ENCODE results near the gene CNGA4.

DNA sequence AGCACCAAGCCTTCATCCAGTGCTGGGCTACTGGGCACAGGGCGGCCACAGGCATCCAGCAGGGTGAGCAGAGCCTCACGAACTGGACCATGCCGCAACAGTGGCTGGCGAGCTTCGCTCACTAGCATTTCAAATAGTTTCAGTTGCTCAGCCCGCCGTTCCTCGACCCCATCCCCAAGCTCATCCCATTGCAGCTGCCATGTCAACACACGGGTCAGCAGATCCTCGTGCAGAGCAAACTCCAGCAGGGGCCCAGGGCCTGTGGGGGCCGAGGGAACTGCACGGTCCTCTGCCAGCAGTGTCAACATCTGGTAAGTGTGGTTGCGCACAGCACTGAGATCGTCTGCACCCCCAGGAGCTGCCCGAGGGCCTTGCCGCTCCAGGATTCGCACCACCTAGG lies 15.0 kb upstream of the CNGA4 start:
- TF ChIP-seq, protein P1, sequence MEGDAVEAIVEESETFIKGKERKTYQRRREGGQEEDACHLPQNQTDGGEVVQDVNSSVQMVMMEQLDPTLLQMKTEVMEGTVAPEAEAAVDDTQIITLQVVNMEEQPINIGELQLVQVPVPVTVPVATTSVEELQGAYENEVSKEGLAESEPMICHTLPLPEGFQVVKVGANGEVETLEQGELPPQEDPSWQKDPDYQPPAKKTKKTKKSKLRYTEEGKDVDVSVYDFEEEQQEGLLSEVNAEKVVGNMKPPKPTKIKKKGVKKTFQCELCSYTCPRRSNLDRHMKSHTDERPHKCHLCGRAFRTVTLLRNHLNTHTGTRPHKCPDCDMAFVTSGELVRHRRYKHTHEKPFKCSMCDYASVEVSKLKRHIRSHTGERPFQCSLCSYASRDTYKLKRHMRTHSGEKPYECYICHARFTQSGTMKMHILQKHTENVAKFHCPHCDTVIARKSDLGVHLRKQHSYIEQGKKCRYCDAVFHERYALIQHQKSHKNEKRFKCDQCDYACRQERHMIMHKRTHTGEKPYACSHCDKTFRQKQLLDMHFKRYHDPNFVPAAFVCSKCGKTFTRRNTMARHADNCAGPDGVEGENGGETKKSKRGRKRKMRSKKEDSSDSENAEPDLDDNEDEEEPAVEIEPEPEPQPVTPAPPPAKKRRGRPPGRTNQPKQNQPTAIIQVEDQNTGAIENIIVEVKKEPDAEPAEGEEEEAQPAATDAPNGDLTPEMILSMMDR (conservative IDR thresholded peaks at IDR 0.05; ENCODE audit: low read length): no peak
- TF ChIP-seq EZH2phosphoT487 (IDR thresholded peaks at IDR 0.05; ENCODE audit: borderline replicate concordance): no peak
